ENCODE measurements around the gene UGT1A3.
"Not testable (repeated sequence)": the region's sequence is repeated elsewhere in the genome, so short reads cannot be mapped to it uniquely, and the experiment has no call there.

UGT1A3 gene

GRCh38 chr2:233745073-233745755 lies 16.4 kb downstream of the UGT1A3 start:
- Histone ChIP-seq H3K9ac (ENCODE audit: low read length) (no peak overlapping the region), H3K27me3 (ENCODE audit: control insufficient read depth, insufficient read depth, low read length) (no peaks in the 10 kb centered on the region), H3K27ac (ENCODE audit: low read depth, low read length) (no peak overlapping the region), H3K9me3 (ENCODE audit: control insufficient read depth, insufficient read depth, low read depth, low read length) (peaks cover 10% of the 10 kb centered on the region; the same call in 1 of the 2 replicates), H3K36me3 (ENCODE audit: control insufficient read depth, insufficient read depth, low read length) (no peaks in the 10 kb centered on the region), H3K4me1 (ENCODE audit: control insufficient read depth, insufficient read depth, low read length) (no peaks in the 10 kb centered on the region), H3K4me3 (ENCODE audit: low read depth, low read length) (no peak overlapping the region)

- not testable (repeated sequence) for H3K27me3 ChIP-seq (ENCODE audit: control insufficient read depth, insufficient read depth, low read length); H3K36me3 ChIP-seq (ENCODE audit: control insufficient read depth, insufficient read depth, low read length); H3K4me1 ChIP-seq (ENCODE audit: control insufficient read depth, insufficient read depth, low read length); H3K27ac ChIP-seq (ENCODE audit: low read depth, low read length); H3K4me3 ChIP-seq (ENCODE audit: low read depth, low read length); H3K9ac ChIP-seq (ENCODE audit: low read length)
- peaks cover 15% of the 10 kb centered on the region for H3K9me3 ChIP-seq (ENCODE audit: control insufficient read depth, insufficient read depth, low read depth, low read length)
These were observed 17.0 kb downstream of the UGT1A3 start for GRCh38 chr2:233745838-233746237.

GRCh38 chr2:233746475-233747282 lies 17.8 kb downstream of the UGT1A3 start:
- H3K4me1 ChIP-seq (ENCODE audit: control insufficient read depth, insufficient read depth, low read length), result no peaks in the 10 kb centered on the region
- no peak overlapping the region for H3K4me3 ChIP-seq (ENCODE audit: low read depth, low read length)
- H3K9me3 ChIP-seq (ENCODE audit: control insufficient read depth, insufficient read depth, low read depth, low read length), result peaks cover 23% of the 10 kb centered on the region
- H3K27me3 ChIP-seq (ENCODE audit: control insufficient read depth, insufficient read depth, low read length), result no peaks in the 10 kb centered on the region
- no peaks in the 10 kb centered on the region for H3K36me3 ChIP-seq (ENCODE audit: control insufficient read depth, insufficient read depth, low read length)
- H3K27ac ChIP-seq (ENCODE audit: low read depth, low read length), result no peak overlapping the region
- H3K9ac ChIP-seq (ENCODE audit: low read length), result no peak overlapping the region

- Histone ChIP-seq H3K4me3 (ENCODE audit: low read depth, low read length) (no peak overlapping the region), H3K9me3 (ENCODE audit: control insufficient read depth, insufficient read depth, low read depth, low read length) (peaks cover 28% of the 10 kb centered on the region)
These were observed 18.4 kb downstream of the UGT1A3 start for GRCh38 chr2:233747283-233747544.

GRCh38 chr2:233750689-233751088 lies 21.8 kb downstream of the UGT1A3 start:
- H3K9me3 ChIP-seq (ENCODE audit: control insufficient read depth, insufficient read depth, low read depth, low read length), result peaks cover 30% of the 10 kb centered on the region
- H3K27ac ChIP-seq (ENCODE audit: low read depth, low read length); H3K4me1 ChIP-seq (ENCODE audit: control insufficient read depth, insufficient read depth, low read length); H3K36me3 ChIP-seq (ENCODE audit: control insufficient read depth, insufficient read depth, low read length); H3K9ac ChIP-seq (ENCODE audit: low read length); H3K4me3 ChIP-seq (ENCODE audit: low read depth, low read length); H3K27me3 ChIP-seq (ENCODE audit: control insufficient read depth, insufficient read depth, low read length): not testable (repeated sequence)

More at GRCh38 chr2:233747283-233747544, 18.4 kb downstream of the UGT1A3 start:
- H3K27ac ChIP-seq (ENCODE audit: low read depth, low read length), result no peak overlapping the region
- H3K27me3 ChIP-seq (ENCODE audit: control insufficient read depth, insufficient read depth, low read length), result no peaks in the 10 kb centered on the region
- no peaks in the 10 kb centered on the region for H3K4me1 ChIP-seq (ENCODE audit: control insufficient read depth, insufficient read depth, low read length)
- no peak overlapping the region for H3K9ac ChIP-seq (ENCODE audit: low read length)
- H3K36me3 ChIP-seq (ENCODE audit: control insufficient read depth, insufficient read depth, low read length), result no peaks in the 10 kb centered on the region

- not testable (repeated sequence) for H3K27me3 ChIP-seq (ENCODE audit: control insufficient read depth, insufficient read depth, low read length); H3K4me1 ChIP-seq (ENCODE audit: control insufficient read depth, insufficient read depth, low read length); H3K9ac ChIP-seq (ENCODE audit: low read length); H3K4me3 ChIP-seq (ENCODE audit: low read depth, low read length); H3K27ac ChIP-seq (ENCODE audit: low read depth, low read length); H3K36me3 ChIP-seq (ENCODE audit: control insufficient read depth, insufficient read depth, low read length)
- peaks cover 30% of the 10 kb centered on the region for H3K9me3 ChIP-seq (ENCODE audit: control insufficient read depth, insufficient read depth, low read depth, low read length)
These were observed 22.6 kb downstream of the UGT1A3 start for GRCh38 chr2:233751212-233752009.

- no peaks in the 10 kb centered on the region for H3K36me3 ChIP-seq (ENCODE audit: control insufficient read depth, insufficient read depth, low read length)
- H3K4me3 ChIP-seq (ENCODE audit: low read depth, low read length), result no peak overlapping the region
- no peaks in the 10 kb centered on the region for H3K4me1 ChIP-seq (ENCODE audit: control insufficient read depth, insufficient read depth, low read length)
- H3K27me3 ChIP-seq (ENCODE audit: control insufficient read depth, insufficient read depth, low read length), result no peaks in the 10 kb centered on the region
- H3K27ac ChIP-seq (ENCODE audit: low read depth, low read length), result no peak overlapping the region
- H3K9ac ChIP-seq (ENCODE audit: low read length), result no peak overlapping the region
- H3K9me3 ChIP-seq (ENCODE audit: control insufficient read depth, insufficient read depth, low read depth, low read length), result peaks cover 24% of the 10 kb centered on the region
These were observed 26.2 kb downstream of the UGT1A3 start for GRCh38 chr2:233754872-233755611.

GRCh38 chr2:233756429-233757081 lies 27.7 kb downstream of the UGT1A3 start:
- Histone ChIP-seq H3K36me3 (ENCODE audit: control insufficient read depth, insufficient read depth, low read length) (no peaks in the 10 kb centered on the region), H3K27me3 (ENCODE audit: control insufficient read depth, insufficient read depth, low read length) (no peaks in the 10 kb centered on the region), H3K4me3 (ENCODE audit: low read depth, low read length) (no peak overlapping the region), H3K9ac (ENCODE audit: low read length) (no peak overlapping the region), H3K4me1 (ENCODE audit: control insufficient read depth, insufficient read depth, low read length) (no peaks in the 10 kb centered on the region), H3K9me3 (ENCODE audit: control insufficient read depth, insufficient read depth, low read depth, low read length) (peaks cover 12% of the 10 kb centered on the region), H3K27ac (ENCODE audit: low read depth, low read length) (no peak overlapping the region)

- no peaks in the 10 kb centered on the region for H3K27me3 ChIP-seq (ENCODE audit: control insufficient read depth, insufficient read depth, low read length)
- no peaks in the 10 kb centered on the region for H3K4me1 ChIP-seq (ENCODE audit: control insufficient read depth, insufficient read depth, low read length)
- H3K36me3 ChIP-seq (ENCODE audit: control insufficient read depth, insufficient read depth, low read length), result no peaks in the 10 kb centered on the region
- H3K27ac ChIP-seq (ENCODE audit: low read depth, low read length), result no peak overlapping the region
- no peak overlapping the region for H3K9ac ChIP-seq (ENCODE audit: low read length)
- peaks cover 6% of the 10 kb centered on the region; the same call in 1 of the 2 replicates for H3K9me3 ChIP-seq (ENCODE audit: control insufficient read depth, insufficient read depth, low read depth, low read length)
- no peak overlapping the region for H3K4me3 ChIP-seq (ENCODE audit: low read depth, low read length)
These were observed 29.3 kb downstream of the UGT1A3 start for GRCh38 chr2:233758141-233758540.

- Histone ChIP-seq H3K4me3 (ENCODE audit: low read depth, low read length) (no peak overlapping the region), H3K27ac (ENCODE audit: low read depth, low read length) (no peak overlapping the region)
These were observed 30.0 kb downstream of the UGT1A3 start for GRCh38 chr2:233758849-233759248.

More at GRCh38 chr2:233758849-233759248, 30.0 kb downstream of the UGT1A3 start:
- H3K4me1 ChIP-seq (ENCODE audit: control insufficient read depth, insufficient read depth, low read length), result no peaks in the 10 kb centered on the region
- peaks cover 4% of the 10 kb centered on the region; the same call in 1 of the 2 replicates for H3K9me3 ChIP-seq (ENCODE audit: control insufficient read depth, insufficient read depth, low read depth, low read length)
- no peaks in the 10 kb centered on the region for H3K36me3 ChIP-seq (ENCODE audit: control insufficient read depth, insufficient read depth, low read length)
- H3K27me3 ChIP-seq (ENCODE audit: control insufficient read depth, insufficient read depth, low read length), result no peaks in the 10 kb centered on the region
- no peak overlapping the region for H3K9ac ChIP-seq (ENCODE audit: low read length)
